ENCODE measurements around the gene AXDND1. TPM values are rescaled to one million over a fixed set of nuclear protein-coding genes. Genes with fewer than 3 reads are reported as not detected.
"Not testable (repeated sequence)": the region's sequence is repeated elsewhere in the genome, so short reads cannot be mapped to it uniquely, and the experiment has no call there.

AXDND1 gene
- total and polyA plus RNA-seq, 9 of the 15 experiments (the other 6 are each of a cell fraction or from before 2014, with no cell fraction given): 0.03 to 0.13 (median 0.06) TPM; not detected in 5

- intact Hi-C loops (cut with micrococcal nuclease); BruUV-seq (replicated peaks): not testable (repeated sequence)
These were observed 33.6 kb downstream of the AXDND1 start for GRCh38 chr1:179399399-179399798.

DNA sequence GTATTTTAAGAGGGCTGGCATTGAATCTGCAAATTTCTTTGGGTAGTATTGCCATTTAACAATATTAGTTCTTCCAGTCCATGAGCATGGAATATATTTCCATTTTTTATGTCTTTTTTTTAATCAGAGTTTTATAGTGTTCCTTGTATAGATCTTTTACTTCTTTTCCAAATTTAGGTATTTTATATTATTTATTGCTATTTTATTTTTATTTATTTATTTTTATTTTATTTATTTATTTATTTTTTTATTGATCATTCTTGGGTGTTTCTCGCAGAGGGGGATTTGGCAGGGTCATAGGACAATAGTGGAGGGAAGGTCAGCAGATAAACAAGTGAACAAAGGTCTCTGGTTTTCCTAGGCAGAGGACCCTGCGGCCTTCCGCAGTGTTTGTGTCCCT is 52.0 kb downstream of the AXDND1 start:
- BruUV-seq (replicated peaks); POLR2A ChIA-PET; H2AFZ ChIP-seq (ENCODE audit: low read depth, low read length); H4K20me1 ChIP-seq (replicated peaks; ENCODE audit: control insufficient read depth, insufficient read depth, low read length); in situ Hi-C loops (cut with MboI); intact Hi-C loops (cut with micrococcal nuclease); H3K4me1 ChIP-seq (replicated peaks in 1 of 2; ENCODE audit: control insufficient read depth in 2 of 2, insufficient read depth in 2 of 2, low read length in 2 of 2); H3K36me3 ChIP-seq (ENCODE audit: control insufficient read depth, insufficient read depth, low read length); H3K79me2 ChIP-seq (ENCODE audit: control insufficient read depth, insufficient read depth, low read length); H3K9me1 ChIP-seq (ENCODE audit: control insufficient read depth, insufficient read depth, low read length); H3K27ac ChIP-seq (ENCODE audit: extremely low read depth, low read depth, low read length); FAIRE-seq; ATAC-seq; H3K27me3 ChIP-seq (ENCODE audit: control insufficient read depth in 2 of 2, insufficient read depth in 2 of 2, low read length in 2 of 2); H3K9ac ChIP-seq (ENCODE audit: insufficient read depth in 1 of 2, low read depth in 2 of 2, low read length in 2 of 2); H3K4me3 ChIP-seq; CTCF ChIA-PET (ENCODE audit: low intra/inter-chr PET ratio); H3K9me3 ChIP-seq (replicated peaks; ENCODE audit: control insufficient read depth, insufficient read depth, low read depth, low read length); H3K4me2 ChIP-seq (ENCODE audit: insufficient read depth, low read length); DNase-seq (ENCODE audit: extremely low read depth in 1 of 4, low spot score in 3 of 4): not testable (repeated sequence)
- 40% methylated on average over 1 of the region's 3 CpGs for WGBS (ENCODE audit: insufficient coverage, low coverage, missing lambda C conversion rate)

More at GRCh38 chr1:179399399-179399798, 33.6 kb downstream of the AXDND1 start:
- H3K9me1 ChIP-seq (ENCODE audit: control insufficient read depth, insufficient read depth, low read length); H3K79me2 ChIP-seq (ENCODE audit: control insufficient read depth, insufficient read depth, low read length); POLR2A ChIA-PET; H3K27ac ChIP-seq (ENCODE audit: extremely low read depth, low read depth, low read length); H3K4me2 ChIP-seq (ENCODE audit: insufficient read depth, low read length); ATAC-seq; DNase-seq (ENCODE audit: extremely low read depth in 1 of 4, low spot score in 3 of 4); H3K36me3 ChIP-seq (ENCODE audit: control insufficient read depth, insufficient read depth, low read length); H3K4me1 ChIP-seq (replicated peaks in 1 of 2; ENCODE audit: control insufficient read depth in 2 of 2, insufficient read depth in 2 of 2, low read length in 2 of 2); H3K4me3 ChIP-seq; H2AFZ ChIP-seq (ENCODE audit: low read depth, low read length); in situ Hi-C loops (cut with MboI); H4K20me1 ChIP-seq (replicated peaks; ENCODE audit: control insufficient read depth, insufficient read depth, low read length); H3K9me3 ChIP-seq (replicated peaks; ENCODE audit: control insufficient read depth, insufficient read depth, low read depth, low read length); H3K27me3 ChIP-seq (ENCODE audit: control insufficient read depth in 2 of 2, insufficient read depth in 2 of 2, low read length in 2 of 2); H3K9ac ChIP-seq (ENCODE audit: insufficient read depth in 1 of 2, low read depth in 2 of 2, low read length in 2 of 2); CTCF ChIA-PET (ENCODE audit: low intra/inter-chr PET ratio); FAIRE-seq: not testable (repeated sequence)
- 0% methylated on average over 2 of the region's 2 CpGs for WGBS (ENCODE audit: insufficient coverage, low coverage, missing lambda C conversion rate)

GRCh38 chr1:179418706-179419105 is 52.9 kb downstream of the AXDND1 start:
- 14% methylated on average over 17 of the region's 32 CpGs for WGBS (ENCODE audit: insufficient coverage, low coverage, missing lambda C conversion rate)
- BruUV-seq (replicated peaks); in situ Hi-C loops (cut with MboI): not testable (repeated sequence)

More at GRCh38 chr1:179418706-179419105, 52.9 kb downstream of the AXDND1 start:
- H3K4me3 ChIP-seq; H3K36me3 ChIP-seq (ENCODE audit: control insufficient read depth, insufficient read depth, low read length); H3K79me2 ChIP-seq (ENCODE audit: control insufficient read depth, insufficient read depth, low read length); H3K9me3 ChIP-seq (replicated peaks; ENCODE audit: control insufficient read depth, insufficient read depth, low read depth, low read length); H3K9ac ChIP-seq (ENCODE audit: insufficient read depth in 1 of 2, low read depth in 2 of 2, low read length in 2 of 2); FAIRE-seq; H4K20me1 ChIP-seq (replicated peaks; ENCODE audit: control insufficient read depth, insufficient read depth, low read length); CTCF ChIA-PET (ENCODE audit: low intra/inter-chr PET ratio); intact Hi-C loops (cut with micrococcal nuclease); H2AFZ ChIP-seq (ENCODE audit: low read depth, low read length); H3K4me2 ChIP-seq (ENCODE audit: insufficient read depth, low read length); H3K27ac ChIP-seq (ENCODE audit: extremely low read depth, low read depth, low read length); DNase-seq (ENCODE audit: extremely low read depth in 1 of 4, low spot score in 3 of 4); H3K27me3 ChIP-seq (ENCODE audit: control insufficient read depth in 2 of 2, insufficient read depth in 2 of 2, low read length in 2 of 2); POLR2A ChIA-PET; ATAC-seq; H3K4me1 ChIP-seq (replicated peaks in 1 of 2; ENCODE audit: control insufficient read depth in 2 of 2, insufficient read depth in 2 of 2, low read length in 2 of 2); H3K9me1 ChIP-seq (ENCODE audit: control insufficient read depth, insufficient read depth, low read length): not testable (repeated sequence)

Data from K562 (cell line).